HL-60 (cell line): ENCODE measurements around the gene MEIOB.

Experiments
- DNase-seq, 2 experiments: peaks; one replicate each; pipeline ENCODE4 v3.0.0-alpha.2; 2010 to 2020; ENCODE audit warnings: low read depth in 1 of 2, low spot score in 1 of 2
- H3K27ac ChIP-seq: fragments of 250-450 bp; sonication (Bioruptor Pico); replicated peaks from 2 replicates; pipeline ENCODE4 v1.5.1; 2020; ENCODE audit warnings: mild to moderate bottlenecking, moderate library complexity
- H3K27me3 ChIP-seq: fragments of 250-450 bp; sonication (Bioruptor Pico); 2 replicates; pipeline ENCODE4 v1.5.1; 2021; ENCODE audit warnings: mild to moderate bottlenecking, moderate library complexity; ENCODE audit not compliant: insufficient read depth, poor library complexity, severe bottlenecking
- H3K4me3 ChIP-seq: replicated peaks from 2 replicates; pipeline ENCODE4 v1.5.1; 2011; ENCODE audit warnings: mild to moderate bottlenecking, control low read depth, low read length; ENCODE audit not compliant: insufficient read depth
- GABPA ChIP-seq: IDR thresholded peaks from 2 replicates; pipeline ENCODE4 v1.6.1; 2012; ENCODE audit warnings: low read depth
- POLR2AphosphoS5 ChIP-seq: IDR thresholded peaks from 2 replicates; pipeline ENCODE4 v1.6.1; 2012; ENCODE audit warnings: low read depth
- REST ChIP-seq: IDR thresholded peaks from 2 replicates; pipeline ENCODE4 v1.6.1; 2012; ENCODE audit warnings: low read depth; ENCODE audit not compliant: insufficient replicate concordance
- SPI1 ChIP-seq: IDR thresholded peaks from 2 replicates; pipeline ENCODE4 v1.6.1; 2012; ENCODE audit warnings: low read depth, mild to moderate bottlenecking, borderline replicate concordance
- TF ChIP-seq, protein P1 (sequence below): IDR thresholded peaks from one replicate; pipeline ENCODE4 v1.5.1; 2011; ENCODE audit warnings: low read length, control low read depth, inconsistent platforms; ENCODE audit not compliant: insufficient read depth

MEIOB gene

GRCh38 chr16:1870365-1871082 lies 1.4 kb downstream of the MEIOB start:
- H3K27ac ChIP-seq: no peak overlapping the region
- H3K4me3 ChIP-seq: no peak overlapping the region
- TF ChIP-seq, protein P1, sequence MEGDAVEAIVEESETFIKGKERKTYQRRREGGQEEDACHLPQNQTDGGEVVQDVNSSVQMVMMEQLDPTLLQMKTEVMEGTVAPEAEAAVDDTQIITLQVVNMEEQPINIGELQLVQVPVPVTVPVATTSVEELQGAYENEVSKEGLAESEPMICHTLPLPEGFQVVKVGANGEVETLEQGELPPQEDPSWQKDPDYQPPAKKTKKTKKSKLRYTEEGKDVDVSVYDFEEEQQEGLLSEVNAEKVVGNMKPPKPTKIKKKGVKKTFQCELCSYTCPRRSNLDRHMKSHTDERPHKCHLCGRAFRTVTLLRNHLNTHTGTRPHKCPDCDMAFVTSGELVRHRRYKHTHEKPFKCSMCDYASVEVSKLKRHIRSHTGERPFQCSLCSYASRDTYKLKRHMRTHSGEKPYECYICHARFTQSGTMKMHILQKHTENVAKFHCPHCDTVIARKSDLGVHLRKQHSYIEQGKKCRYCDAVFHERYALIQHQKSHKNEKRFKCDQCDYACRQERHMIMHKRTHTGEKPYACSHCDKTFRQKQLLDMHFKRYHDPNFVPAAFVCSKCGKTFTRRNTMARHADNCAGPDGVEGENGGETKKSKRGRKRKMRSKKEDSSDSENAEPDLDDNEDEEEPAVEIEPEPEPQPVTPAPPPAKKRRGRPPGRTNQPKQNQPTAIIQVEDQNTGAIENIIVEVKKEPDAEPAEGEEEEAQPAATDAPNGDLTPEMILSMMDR: no peak
- TF ChIP-seq GABPA (no peak), REST (no peak), SPI1 (no peak), POLR2AphosphoS5 (no peak)
- no peak for DNase-seq
- H3K27me3 ChIP-seq: peaks cover 4% of the 10 kb centered on the region

- no peak for TF ChIP-seq POLR2AphosphoS5
- TF ChIP-seq GABPA: no peak
- no peak for TF ChIP-seq REST
- TF ChIP-seq SPI1: no peak
- TF ChIP-seq, protein P1: no peak
- DNase-seq: no peak
- H3K27ac ChIP-seq: no peak overlapping the region
- peaks cover 4% of the 10 kb centered on the region for H3K27me3 ChIP-seq
- H3K4me3 ChIP-seq: no peak overlapping the region
These were observed 5.9 kb downstream of the MEIOB start for GRCh38 chr16:1865902-1866690.

DNA sequence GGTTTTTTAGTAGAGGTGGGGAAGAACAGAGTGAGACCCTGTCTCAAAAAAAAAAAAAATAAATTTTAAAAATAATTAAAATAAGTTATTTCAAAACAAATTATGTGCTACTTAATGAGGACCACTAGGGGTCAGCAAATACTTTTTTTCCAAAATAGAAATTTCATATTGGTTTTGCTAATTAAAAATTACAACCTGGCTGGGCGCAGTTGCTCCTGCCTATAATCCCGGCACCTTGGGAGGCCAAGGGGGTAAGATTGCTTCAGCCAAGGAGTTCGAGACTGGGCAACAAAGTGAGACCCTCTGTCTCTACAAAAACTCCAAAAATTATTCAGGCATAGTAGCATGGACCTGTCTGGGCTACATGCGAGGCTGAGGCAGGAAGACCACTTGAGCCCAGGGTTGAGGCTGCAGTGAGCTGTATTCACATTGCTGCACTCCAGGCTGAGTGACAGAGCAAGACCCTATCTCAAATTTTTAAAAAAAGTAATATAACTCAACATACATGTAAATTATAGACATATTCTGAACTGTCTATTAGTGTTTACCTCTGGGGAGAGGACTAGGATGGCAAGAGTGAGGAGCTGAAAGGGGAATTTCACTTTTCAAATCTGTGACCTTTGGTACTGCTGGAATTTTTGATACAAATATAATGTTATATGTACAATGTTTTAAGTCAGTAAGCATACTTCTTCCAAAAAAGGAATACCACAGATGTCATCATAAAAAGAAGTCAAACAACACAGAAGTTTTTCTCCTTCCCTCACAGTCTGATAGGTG lies 8.1 kb downstream of the MEIOB start:
- TF ChIP-seq SPI1 (no peak), REST (no peak), GABPA (no peak), POLR2AphosphoS5 (no peak)
- TF ChIP-seq, protein P1: no peak
- H3K27ac ChIP-seq: no peak overlapping the region
- H3K27me3 ChIP-seq: peaks cover 22% of the 10 kb centered on the region
- no peak for DNase-seq
- H3K4me3 ChIP-seq: no peak overlapping the region
